Measurements from ENCODE around the gene CCDC120. TPM values are rescaled to one million over a fixed set of nuclear protein-coding genes. Genes with fewer than 3 reads are reported as not detected.
A peak's percentile ranks its signal among the peaks of the same experiment; 100 is the strongest.

CCDC120 gene
- total RNA-seq, 1 experiment from 2014 or later, result 15.2 TPM

DNA sequence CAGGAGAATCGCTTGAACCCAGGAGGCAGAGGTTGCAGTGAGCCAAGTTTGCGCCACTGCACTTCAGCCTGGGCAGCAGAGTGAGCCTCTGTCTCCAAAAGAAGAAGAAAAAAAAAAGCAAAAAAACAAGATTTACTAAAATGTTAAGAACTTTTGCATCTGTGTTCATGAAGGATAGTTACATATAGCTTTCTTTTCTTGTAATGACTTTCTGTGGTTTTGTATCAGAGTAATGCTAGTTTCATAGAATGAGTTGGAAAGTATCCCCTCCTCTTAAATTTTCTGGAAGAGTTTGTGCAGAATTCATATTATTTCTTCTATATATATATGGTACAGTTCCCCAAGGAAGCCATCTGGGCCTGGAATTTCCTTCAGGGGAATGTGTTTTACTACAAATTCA, 39.7 kb upstream of the CCDC120 start:
- ChIA-PET POLR2A (interaction anchor here (0.6 kb wide), 1 partner anchor 9 kb away, joined by 3 read pairs; no protein-coding TSS in a partner anchor), CTCF (no interaction called here)
- H3K4me1 Mint-ChIP-seq, result no peaks in the 10 kb centered on the region
- peaks cover under 1% of the 10 kb centered on the region; the same call in 1 of the 2 replicates for H3K36me3 Mint-ChIP-seq
- H3K27me3 Mint-ChIP-seq (ENCODE audit: low read depth), result no peaks in the 10 kb centered on the region
- DNase-seq (ENCODE audit: low spot score), result no peak
- TF ChIP-seq, protein P1, sequence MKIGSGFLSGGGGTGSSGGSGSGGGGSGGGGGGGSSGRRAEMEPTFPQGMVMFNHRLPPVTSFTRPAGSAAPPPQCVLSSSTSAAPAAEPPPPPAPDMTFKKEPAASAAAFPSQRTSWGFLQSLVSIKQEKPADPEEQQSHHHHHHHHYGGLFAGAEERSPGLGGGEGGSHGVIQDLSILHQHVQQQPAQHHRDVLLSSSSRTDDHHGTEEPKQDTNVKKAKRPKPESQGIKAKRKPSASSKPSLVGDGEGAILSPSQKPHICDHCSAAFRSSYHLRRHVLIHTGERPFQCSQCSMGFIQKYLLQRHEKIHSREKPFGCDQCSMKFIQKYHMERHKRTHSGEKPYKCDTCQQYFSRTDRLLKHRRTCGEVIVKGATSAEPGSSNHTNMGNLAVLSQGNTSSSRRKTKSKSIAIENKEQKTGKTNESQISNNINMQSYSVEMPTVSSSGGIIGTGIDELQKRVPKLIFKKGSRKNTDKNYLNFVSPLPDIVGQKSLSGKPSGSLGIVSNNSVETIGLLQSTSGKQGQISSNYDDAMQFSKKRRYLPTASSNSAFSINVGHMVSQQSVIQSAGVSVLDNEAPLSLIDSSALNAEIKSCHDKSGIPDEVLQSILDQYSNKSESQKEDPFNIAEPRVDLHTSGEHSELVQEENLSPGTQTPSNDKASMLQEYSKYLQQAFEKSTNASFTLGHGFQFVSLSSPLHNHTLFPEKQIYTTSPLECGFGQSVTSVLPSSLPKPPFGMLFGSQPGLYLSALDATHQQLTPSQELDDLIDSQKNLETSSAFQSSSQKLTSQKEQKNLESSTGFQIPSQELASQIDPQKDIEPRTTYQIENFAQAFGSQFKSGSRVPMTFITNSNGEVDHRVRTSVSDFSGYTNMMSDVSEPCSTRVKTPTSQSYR (CRISPR knock-in tag; IDR thresholded peaks at IDR 0.05), result no peak
- TF ChIP-seq, protein P2, sequence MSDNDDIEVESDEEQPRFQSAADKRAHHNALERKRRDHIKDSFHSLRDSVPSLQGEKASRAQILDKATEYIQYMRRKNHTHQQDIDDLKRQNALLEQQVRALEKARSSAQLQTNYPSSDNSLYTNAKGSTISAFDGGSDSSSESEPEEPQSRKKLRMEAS (CRISPR knock-in tag; IDR thresholded peaks at IDR 0.05), result no peak
- TF ChIP-seq SP1 (CRISPR knock-in tag; conservative IDR thresholded peaks at IDR 0.05) (no peak), TP53 (CRISPR knock-in tag; IDR thresholded peaks at IDR 0.05) (no peak), AR (CRISPR knock-in tag; IDR thresholded peaks at IDR 0.05) (no peak), ZNF317 (CRISPR knock-in tag; IDR thresholded peaks at IDR 0.05; ENCODE audit: borderline replicate concordance, low read depth) (no peak), CREB1 (CRISPR knock-in tag; IDR thresholded peaks at IDR 0.05) (no peak)
- no peak overlapping the region for H3K4me3 Mint-ChIP-seq
- no peak for ATAC-seq
- H3K9me3 Mint-ChIP-seq, result no peaks in the 10 kb centered on the region
- H3K27ac Mint-ChIP-seq, result no peak overlapping the region

DNA sequence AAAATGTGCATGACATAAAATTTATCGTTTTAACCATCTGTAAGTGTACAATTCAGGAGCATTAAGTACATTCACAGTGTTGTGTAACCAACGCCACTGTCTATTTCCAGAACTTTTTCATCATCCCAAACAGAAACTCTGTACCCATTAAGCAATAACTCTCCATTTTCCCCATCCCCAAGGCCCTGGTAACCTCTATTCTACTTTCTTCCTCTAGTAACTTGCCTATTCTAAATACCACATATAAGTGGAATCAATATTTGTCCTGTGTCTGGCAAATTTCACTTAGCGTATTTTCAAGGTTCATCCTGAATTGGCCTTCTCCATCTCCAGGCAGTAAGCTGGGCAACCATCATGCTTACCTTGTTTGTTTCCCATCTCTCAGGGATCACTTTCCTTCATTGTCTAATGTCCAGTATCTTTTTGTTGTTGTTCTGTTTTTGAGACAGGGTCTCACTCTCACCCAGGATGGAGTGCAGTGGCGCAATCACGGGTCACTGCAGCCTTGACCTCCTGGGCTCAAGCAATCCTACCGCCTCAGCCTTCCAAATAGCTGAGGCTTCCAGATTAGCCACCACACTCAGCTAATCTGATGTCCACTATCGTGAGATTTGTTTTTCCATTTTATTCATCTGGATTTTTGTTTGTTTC, 39.1 kb upstream of the CCDC120 start:
- ATAC-seq (no peak), DNase-seq (ENCODE audit: low spot score) (no peak)
- POLR2A ChIA-PET, result interaction anchor here (0.6 kb wide), 1 partner anchor 9 kb away, joined by 3 read pairs; no protein-coding TSS in a partner anchor
- Mint-ChIP-seq H3K4me1 (no peaks in the 10 kb centered on the region), H3K27me3 (ENCODE audit: low read depth) (no peaks in the 10 kb centered on the region), H3K36me3 (peaks cover 7% of the 10 kb centered on the region), H3K9me3 (no peaks in the 10 kb centered on the region), H3K4me3 (no peak overlapping the region), H3K27ac (no peak overlapping the region)
- TF ChIP-seq NFATC4 (CRISPR knock-in tag; IDR thresholded peaks at IDR 0.05) (no peak), GABPB1 (CRISPR knock-in tag; IDR thresholded peaks at IDR 0.05) (0 out of 2 replicates have a peak, but pooled peaks have one; percentile 12), E2F1 (CRISPR knock-in tag; IDR thresholded peaks at IDR 0.05) (no peak), ZNF232 (CRISPR knock-in tag; IDR thresholded peaks at IDR 0.05) (no peak)
- CTCF ChIA-PET, result no interaction called here

- TF ChIP-seq RORB (CRISPR knock-in tag; IDR thresholded peaks at IDR 0.05), result no peak
- no peak for TF ChIP-seq E2F1 (CRISPR knock-in tag; IDR thresholded peaks at IDR 0.05)
- TF ChIP-seq CREB1 (CRISPR knock-in tag; IDR thresholded peaks at IDR 0.05), result no peak
- TF ChIP-seq, protein P3, sequence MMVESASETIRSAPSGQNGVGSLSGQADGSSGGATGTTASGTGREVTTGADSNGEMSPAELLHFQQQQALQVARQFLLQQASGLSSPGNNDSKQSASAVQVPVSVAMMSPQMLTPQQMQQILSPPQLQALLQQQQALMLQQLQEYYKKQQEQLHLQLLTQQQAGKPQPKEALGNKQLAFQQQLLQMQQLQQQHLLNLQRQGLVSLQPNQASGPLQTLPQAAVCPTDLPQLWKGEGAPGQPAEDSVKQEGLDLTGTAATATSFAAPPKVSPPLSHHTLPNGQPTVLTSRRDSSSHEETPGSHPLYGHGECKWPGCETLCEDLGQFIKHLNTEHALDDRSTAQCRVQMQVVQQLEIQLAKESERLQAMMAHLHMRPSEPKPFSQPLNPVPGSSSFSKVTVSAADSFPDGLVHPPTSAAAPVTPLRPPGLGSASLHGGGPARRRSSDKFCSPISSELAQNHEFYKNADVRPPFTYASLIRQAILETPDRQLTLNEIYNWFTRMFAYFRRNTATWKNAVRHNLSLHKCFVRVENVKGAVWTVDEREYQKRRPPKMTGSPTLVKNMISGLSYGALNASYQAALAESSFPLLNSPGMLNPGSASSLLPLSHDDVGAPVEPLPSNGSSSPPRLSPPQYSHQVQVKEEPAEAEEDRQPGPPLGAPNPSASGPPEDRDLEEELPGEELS (CRISPR knock-in tag; IDR thresholded peaks at IDR 0.05), result no peak
- no peak for TF ChIP-seq SOX15 (CRISPR knock-in tag; IDR thresholded peaks at IDR 0.05)
- TF ChIP-seq, protein P4, sequence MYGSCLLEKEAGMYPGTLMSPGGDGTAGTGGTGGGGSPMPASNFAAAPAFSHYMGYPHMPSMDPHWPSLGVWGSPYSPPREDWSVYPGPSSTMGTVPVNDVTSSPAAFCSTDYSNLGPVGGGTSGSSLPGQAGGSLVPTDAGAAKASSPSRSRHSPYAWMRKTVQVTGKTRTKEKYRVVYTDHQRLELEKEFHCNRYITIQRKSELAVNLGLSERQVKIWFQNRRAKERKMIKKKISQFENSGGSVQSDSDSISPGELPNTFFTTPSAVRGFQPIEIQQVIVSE (CRISPR knock-in tag; IDR thresholded peaks at IDR 0.05; ENCODE audit: borderline replicate concordance), result no peak
- TF ChIP-seq ZNF317 (CRISPR knock-in tag; IDR thresholded peaks at IDR 0.05; ENCODE audit: borderline replicate concordance, low read depth), result no peak
- DNase-seq (ENCODE audit: low spot score), result peak; percentile 69
- H3K4me3 Mint-ChIP-seq, result no peak overlapping the region
- CTCF ChIA-PET, result no interaction called here
- H3K27me3 Mint-ChIP-seq (ENCODE audit: low read depth), result no peaks in the 10 kb centered on the region
- peak; percentile 95 for ATAC-seq
- H3K27ac Mint-ChIP-seq, result peak overlapping the region; percentile 57; the same call in 1 of the 2 replicates
- POLR2A ChIA-PET, result interaction anchor here (1.7 kb wide), 1 partner anchor 10 kb away, joined by 8 read pairs; no protein-coding TSS in a partner anchor
- peaks cover 37% of the 10 kb centered on the region for H3K36me3 Mint-ChIP-seq
- H3K4me1 Mint-ChIP-seq, result peaks cover 12% of the 10 kb centered on the region
- no peaks in the 10 kb centered on the region for H3K9me3 Mint-ChIP-seq
Measured at GRCh38 chrX:49029876-49030275, 28.9 kb upstream of the CCDC120 start.
